A549 (cell line): ENCODE measurements around the gene NKAIN2. TPM values are rescaled to one million over a fixed set of nuclear protein-coding genes. Genes with fewer than 3 reads are reported as not detected.

ENCODE experiments used
- ATAC-seq, 2 experiments: fragments of 200-7000 bp in 1 of 2; fragments of >200 bp in 1 of 2; cut with Nextera tagmentation in 1 of 2; cut with Tn5 transposase in 1 of 2; 3 replicates each; pipeline versions ENCODE4 v1.8.0 to v1.9.1; 2018 to 2020; ENCODE audit warnings: mild to moderate bottlenecking in 1 of 2, moderate library complexity in 1 of 2
- CTCF ChIA-PET: fragments of 300-600 bp; sonication (Branson Sonifier 250); formaldehyde crosslinking; extraction: SDS; loops from one replicate; lab custom pipeline; 2021; ENCODE audit warnings: antibody characterized with exemption, inconsistent platforms; lab: Yijun Ruan, JAX
- POLR2A ChIA-PET: fragments of 350-600 bp; formaldehyde crosslinking; extraction: SDS; loops from one replicate; lab custom pipeline; 2021; ENCODE audit warnings: antibody characterized with exemption, inconsistent platforms; lab: Yijun Ruan, JAX
- DNase-seq, 2 experiments: peaks; one replicate each; pipeline versions ENCODE4 v3.0.0 to v3.0.0-alpha.2; 2011 to 2016; ENCODE audit warnings: low read depth in 1 of 2, low spot score in 1 of 2
- FAIRE-seq: peaks from 2 replicates; lab custom pipeline; 2011; peaks lifted over from hg19 to GRCh38; lab: Jason Lieb, UNC
- H3K27ac ChIP-seq, 2 experiments: fragments of >200 bp; sonication (Bioruptor Twin); formaldehyde crosslinking; 3 replicates each; pipeline ENCODE4 v1.5.1; 2016 to 2017
- H3K4me1 ChIP-seq: fragments of >200 bp; sonication (Bioruptor Twin); formaldehyde crosslinking; 3 replicates; pipeline ENCODE4 v1.6.1; 2016
- H3K4me2 ChIP-seq: fragments of >200 bp; sonication (Bioruptor Twin); formaldehyde crosslinking; 3 replicates; pipeline ENCODE4 v1.6.1; 2016
- H3K4me3 ChIP-seq: fragments of >200 bp; sonication (Bioruptor Twin); formaldehyde crosslinking; 3 replicates; pipeline ENCODE4 v1.5.1; 2016
- H3K9me3 ChIP-seq: fragments of >200 bp; sonication (Bioruptor Twin); formaldehyde crosslinking; 3 replicates; pipeline ENCODE4 v1.6.1; 2016
- BHLHE40 ChIP-seq: IDR thresholded peaks from 2 replicates; pipeline ENCODE4 v1.6.1; 2012; ENCODE audit warnings: low read depth, low read length, inconsistent platforms
- CBX2 ChIP-seq: fragments of 200-600 bp; sonication (generic); IDR thresholded peaks from 2 replicates; pipeline ENCODE4 v1.6.1; 2016; ENCODE audit warnings: low read depth, mild to moderate bottlenecking, borderline replicate concordance
- CEBPB ChIP-seq, 2 experiments: fragments of >200 bp in 1 of 2; sonication (Bioruptor Twin) in 1 of 2; formaldehyde crosslinking in 1 of 2; IDR thresholded peaks; 2 replicates each; pipeline ENCODE4 v1.6.1; 2012 to 2016
- CHD4 ChIP-seq: fragments of 200-600 bp; sonication (generic); IDR thresholded peaks from 2 replicates; pipeline ENCODE4 v1.6.1; 2016; ENCODE audit warnings: antibody characterized with exemption, mild to moderate bottlenecking, borderline replicate concordance
- EHMT2 ChIP-seq: fragments of 200-600 bp; sonication (generic); IDR thresholded peaks from 2 replicates; pipeline ENCODE4 v1.6.1; 2016; ENCODE audit warnings: antibody characterized with exemption, low read depth, mild to moderate bottlenecking, moderate library complexity
- EP300 ChIP-seq, 2 experiments: fragments of >200 bp; sonication (Bioruptor Twin); formaldehyde crosslinking; IDR thresholded peaks; 2 replicates in 1 of 2; 3 replicates in 1 of 2; pipeline ENCODE4 v1.6.1; 2016 to 2017
- ESRRA ChIP-seq: fragments of 150-350 bp; IDR thresholded peaks from 2 replicates; pipeline ENCODE4 v1.6.1; 2014; ENCODE audit warnings: mild to moderate bottlenecking, low read length, borderline replicate concordance
- FOXS1 ChIP-seq: fragments of 250-450 bp; sonication (Bioruptor Pico); IDR thresholded peaks from 2 replicates; pipeline ENCODE4 v1.5.0; 2020; ENCODE audit warnings: mild to moderate bottlenecking, moderate library complexity
- GATA3 ChIP-seq: IDR thresholded peaks from 2 replicates; pipeline ENCODE4 v1.6.1; 2012; ENCODE audit warnings: borderline replicate concordance
- KDM1A ChIP-seq: fragments of 200-600 bp; sonication (generic); IDR thresholded peaks from 2 replicates; pipeline ENCODE4 v1.6.1; 2016; ENCODE audit warnings: low read depth, mild to moderate bottlenecking
- MAZ ChIP-seq: fragments of 150-350 bp; IDR thresholded peaks from 2 replicates; pipeline ENCODE4 v1.6.1; 2014; ENCODE audit warnings: antibody characterized with exemption, low read depth, low read length, borderline replicate concordance
- NFE2L2 ChIP-seq: fragments of 150-350 bp; conservative IDR thresholded peaks from 2 replicates; pipeline ENCODE4 v1.6.1; 2014; ENCODE audit warnings: low read length
- NPAS2 ChIP-seq: fragments of 250-450 bp; sonication (Bioruptor Pico); IDR thresholded peaks from 2 replicates; pipeline ENCODE4 v1.8.0; 2022; ENCODE audit warnings: mild to moderate bottlenecking, moderate library complexity, borderline replicate concordance
- NR3C1 ChIP-seq: fragments of >200 bp; sonication (Bioruptor Twin); formaldehyde crosslinking; IDR thresholded peaks from 3 replicates; pipeline ENCODE4 v1.6.1; 2017
- POLR2AphosphoS2 ChIP-seq: conservative IDR thresholded peaks from 2 replicates; pipeline ENCODE4 v1.6.1; 2012; ENCODE audit warnings: low read length, improper control_type of control experiment, inconsistent platforms
- RARB ChIP-seq: fragments of 250-450 bp; sonication (Bioruptor Pico); IDR thresholded peaks from 2 replicates; pipeline ENCODE4 v1.8.0; 2021; ENCODE audit warnings: mild to moderate bottlenecking, moderate library complexity
- RCOR1 ChIP-seq: fragments of 150-350 bp; IDR thresholded peaks from 2 replicates; pipeline ENCODE4 v1.6.1; 2014; ENCODE audit warnings: antibody characterized with exemption, low read length, low read depth
- RFX5 ChIP-seq: fragments of 450-650 bp; IDR thresholded peaks from 2 replicates; pipeline ENCODE4 v1.7.1; 2014; ENCODE audit warnings: antibody characterized with exemption, mild to moderate bottlenecking, moderate library complexity
- TFCP2L1 ChIP-seq: fragments of 250-450 bp; sonication (Bioruptor Pico); IDR thresholded peaks from 2 replicates; pipeline ENCODE4 v1.5.0; 2021; ENCODE audit warnings: mild to moderate bottlenecking
- ZFP36 ChIP-seq: fragments of 450-650 bp; IDR thresholded peaks from 2 replicates; pipeline ENCODE4 v1.6.1; 2014; ENCODE audit warnings: borderline replicate concordance; ENCODE audit not compliant: partially characterized antibody
- WGBS: methylation state at CpG from one replicate; pipeline ENCODE4 v1.1.6; 2017; ENCODE audit errors: missing lambda C conversion rate; 5-methylcytosine and 5-hydroxymethylcytosine counted together
- polyA plus RNA-seq, 4 experiments: library from polyadenylated mRNA; depleted of rRNA in 3 of 4; stranded (reverse); fragments of >200 nt; fragmentation: RNase III in 1 of 4; extraction: RNeasy Plus Mini Kit Qiagen cat#74134 plus additional on column Dnase treatment in 1 of 4; gene quantifications; 2 replicates in 3 of 4; 3 replicates in 1 of 4; pipeline ENCODE4 v1.2.3, GENCODE V29; 2011 to 2017
- TF ChIP-seq, protein P1 (sequence below): fragments of >200 bp; sonication (Bioruptor Twin); formaldehyde crosslinking; IDR thresholded peaks from 2 replicates; pipeline ENCODE4 v1.6.1; 2016
- TF ChIP-seq, protein P2 (sequence below): fragments of >200 bp; sonication (Bioruptor Twin); formaldehyde crosslinking; IDR thresholded peaks from 3 replicates; pipeline ENCODE4 v1.6.1; 2016
- TF ChIP-seq, protein P3 (sequence below): IDR thresholded peaks from 2 replicates; pipeline ENCODE4 v1.6.1; 2012
- TF ChIP-seq, protein P4 (sequence below): fragments of 200-600 bp; sonication (generic); IDR thresholded peaks from 2 replicates; pipeline ENCODE4 v1.6.1; 2016; ENCODE audit warnings: antibody characterized with exemption, mild to moderate bottlenecking, moderate library complexity
- TF ChIP-seq, protein P5 (sequence below): IDR thresholded peaks from 2 replicates; pipeline ENCODE4 v1.6.1; 2012

The NKAIN2 gene
- polyA plus RNA-seq, 2 of the 4 experiments (the other 2 are of a cell fraction) = not detected

DNA sequence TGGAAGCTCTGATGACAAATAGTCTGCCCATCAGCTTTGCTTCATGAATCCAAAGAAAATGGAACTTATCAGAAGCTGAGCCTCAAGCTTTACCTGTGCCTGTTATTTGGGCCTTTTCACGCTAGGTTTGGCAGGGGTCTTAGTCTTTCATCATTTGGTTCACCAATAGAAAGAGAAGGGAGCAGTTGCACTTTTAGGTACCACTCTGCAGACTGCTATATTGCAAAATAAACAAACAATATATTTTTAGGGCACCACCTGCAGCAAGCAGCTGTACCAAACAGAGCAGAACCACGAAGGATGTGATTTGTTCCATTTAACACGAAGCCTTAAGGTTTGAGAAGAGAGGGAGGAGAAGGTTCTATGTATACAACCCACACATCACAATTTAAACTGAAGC is 867.1 kb downstream of the NKAIN2 start:
- no peaks in the 10 kb centered on the region for H3K4me1 ChIP-seq
- ChIA-PET POLR2A (no interaction called here), CTCF (no interaction called here)
- DNase-seq (no peak), FAIRE-seq (no peak), ATAC-seq (no peak)
- H3K9me3 ChIP-seq = no peaks in the 10 kb centered on the region
- no peak overlapping the region for H3K4me2 ChIP-seq
- WGBS = 4% methylated on average over 3 of the region's 3 CpGs
- no peak overlapping the region for H3K4me3 ChIP-seq
- TF ChIP-seq, protein P1, sequence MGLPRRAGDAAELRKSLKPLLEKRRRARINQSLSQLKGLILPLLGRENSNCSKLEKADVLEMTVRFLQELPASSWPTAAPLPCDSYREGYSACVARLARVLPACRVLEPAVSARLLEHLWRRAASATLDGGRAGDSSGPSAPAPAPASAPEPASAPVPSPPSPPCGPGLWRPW = no peak
- no peak overlapping the region for H3K27ac ChIP-seq

DNA sequence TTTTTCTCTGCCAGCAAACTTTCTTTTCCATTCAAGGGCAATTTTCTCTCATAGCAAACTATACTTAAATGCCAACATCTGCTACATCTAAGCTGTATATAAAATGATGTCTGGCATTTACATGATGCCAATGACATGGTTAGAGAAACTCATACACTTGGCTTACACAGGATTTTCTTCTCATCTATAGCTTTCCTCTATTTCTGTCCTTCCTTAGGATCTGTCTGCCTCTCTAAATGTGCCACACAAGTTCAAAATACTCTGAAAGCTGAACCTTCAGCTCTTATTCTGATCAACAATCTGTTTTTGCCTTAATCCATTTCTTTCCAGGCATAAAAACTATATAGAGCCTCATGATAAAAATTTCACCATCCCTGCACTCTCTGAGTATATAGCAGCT is 867.7 kb downstream of the NKAIN2 start:
- ATAC-seq (no peak), FAIRE-seq (no peak), DNase-seq (no peak)
- Histone ChIP-seq H3K4me2 (no peak overlapping the region), H3K9me3 (no peaks in the 10 kb centered on the region)
- ChIA-PET CTCF (no interaction called here), POLR2A (no interaction called here)
- TF ChIP-seq CHD4 = no peak
- no peak for TF ChIP-seq EP300 (IDR thresholded peaks at IDR 0.05)
- TF ChIP-seq, protein P2, sequence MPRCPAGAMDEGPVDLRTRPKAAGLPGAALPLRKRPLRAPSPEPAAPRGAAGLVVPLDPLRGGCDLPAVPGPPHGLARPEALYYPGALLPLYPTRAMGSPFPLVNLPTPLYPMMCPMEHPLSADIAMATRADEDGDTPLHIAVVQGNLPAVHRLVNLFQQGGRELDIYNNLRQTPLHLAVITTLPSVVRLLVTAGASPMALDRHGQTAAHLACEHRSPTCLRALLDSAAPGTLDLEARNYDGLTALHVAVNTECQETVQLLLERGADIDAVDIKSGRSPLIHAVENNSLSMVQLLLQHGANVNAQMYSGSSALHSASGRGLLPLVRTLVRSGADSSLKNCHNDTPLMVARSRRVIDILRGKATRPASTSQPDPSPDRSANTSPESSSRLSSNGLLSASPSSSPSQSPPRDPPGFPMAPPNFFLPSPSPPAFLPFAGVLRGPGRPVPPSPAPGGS = no peak
- TF ChIP-seq NPAS2 = no peak
- TF ChIP-seq ZFP36 = no peak
- TF ChIP-seq CEBPB (IDR thresholded peaks at IDR 0.05) = no peak
- TF ChIP-seq NFE2L2 = no peak
- no peak for TF ChIP-seq TFCP2L1
- no peak for TF ChIP-seq MAZ
- no peak for TF ChIP-seq GATA3
- TF ChIP-seq POLR2AphosphoS2 = no peak
- TF ChIP-seq CBX2 = no peak
- TF ChIP-seq, protein P3, sequence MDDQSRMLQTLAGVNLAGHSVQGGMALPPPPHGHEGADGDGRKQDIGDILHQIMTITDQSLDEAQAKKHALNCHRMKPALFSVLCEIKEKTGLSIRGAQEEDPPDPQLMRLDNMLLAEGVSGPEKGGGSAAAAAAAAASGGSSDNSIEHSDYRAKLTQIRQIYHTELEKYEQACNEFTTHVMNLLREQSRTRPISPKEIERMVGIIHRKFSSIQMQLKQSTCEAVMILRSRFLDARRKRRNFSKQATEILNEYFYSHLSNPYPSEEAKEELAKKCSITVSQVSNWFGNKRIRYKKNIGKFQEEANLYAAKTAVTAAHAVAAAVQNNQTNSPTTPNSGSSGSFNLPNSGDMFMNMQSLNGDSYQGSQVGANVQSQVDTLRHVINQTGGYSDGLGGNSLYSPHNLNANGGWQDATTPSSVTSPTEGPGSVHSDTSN = no peak
- TF ChIP-seq NR3C1 = no peak
- no peak for TF ChIP-seq RFX5
- no peak for TF ChIP-seq RCOR1
- TF ChIP-seq, protein P1 = no peak
- TF ChIP-seq, protein P4, sequence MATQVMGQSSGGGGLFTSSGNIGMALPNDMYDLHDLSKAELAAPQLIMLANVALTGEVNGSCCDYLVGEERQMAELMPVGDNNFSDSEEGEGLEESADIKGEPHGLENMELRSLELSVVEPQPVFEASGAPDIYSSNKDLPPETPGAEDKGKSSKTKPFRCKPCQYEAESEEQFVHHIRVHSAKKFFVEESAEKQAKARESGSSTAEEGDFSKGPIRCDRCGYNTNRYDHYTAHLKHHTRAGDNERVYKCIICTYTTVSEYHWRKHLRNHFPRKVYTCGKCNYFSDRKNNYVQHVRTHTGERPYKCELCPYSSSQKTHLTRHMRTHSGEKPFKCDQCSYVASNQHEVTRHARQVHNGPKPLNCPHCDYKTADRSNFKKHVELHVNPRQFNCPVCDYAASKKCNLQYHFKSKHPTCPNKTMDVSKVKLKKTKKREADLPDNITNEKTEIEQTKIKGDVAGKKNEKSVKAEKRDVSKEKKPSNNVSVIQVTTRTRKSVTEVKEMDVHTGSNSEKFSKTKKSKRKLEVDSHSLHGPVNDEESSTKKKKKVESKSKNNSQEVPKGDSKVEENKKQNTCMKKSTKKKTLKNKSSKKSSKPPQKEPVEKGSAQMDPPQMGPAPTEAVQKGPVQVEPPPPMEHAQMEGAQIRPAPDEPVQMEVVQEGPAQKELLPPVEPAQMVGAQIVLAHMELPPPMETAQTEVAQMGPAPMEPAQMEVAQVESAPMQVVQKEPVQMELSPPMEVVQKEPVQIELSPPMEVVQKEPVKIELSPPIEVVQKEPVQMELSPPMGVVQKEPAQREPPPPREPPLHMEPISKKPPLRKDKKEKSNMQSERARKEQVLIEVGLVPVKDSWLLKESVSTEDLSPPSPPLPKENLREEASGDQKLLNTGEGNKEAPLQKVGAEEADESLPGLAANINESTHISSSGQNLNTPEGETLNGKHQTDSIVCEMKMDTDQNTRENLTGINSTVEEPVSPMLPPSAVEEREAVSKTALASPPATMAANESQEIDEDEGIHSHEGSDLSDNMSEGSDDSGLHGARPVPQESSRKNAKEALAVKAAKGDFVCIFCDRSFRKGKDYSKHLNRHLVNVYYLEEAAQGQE = no peak
- TF ChIP-seq, all 56 proteins: peak for 0
- no peak overlapping the region for H3K4me3 ChIP-seq
- no peaks in the 10 kb centered on the region for H3K4me1 ChIP-seq
- no peak overlapping the region for H3K27ac ChIP-seq

DNA sequence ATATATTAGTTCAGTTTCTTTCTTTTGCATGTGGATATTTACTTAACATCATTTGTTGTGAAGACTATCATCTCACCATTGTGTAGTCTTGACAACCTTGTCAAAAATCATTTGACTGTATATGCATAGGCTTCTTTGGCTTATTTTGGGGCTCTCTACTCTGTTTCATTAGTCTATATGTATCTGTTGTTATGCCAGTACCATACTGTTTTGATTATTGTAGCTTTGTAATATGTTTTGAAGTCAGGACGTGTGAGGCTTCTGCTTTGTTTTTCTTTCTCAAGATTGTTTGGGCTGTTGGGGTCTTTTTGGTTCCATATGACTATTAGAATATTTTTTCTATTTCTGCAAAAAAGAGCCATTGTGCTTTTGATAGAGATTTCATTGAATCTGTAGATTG is 870.4 kb downstream of the NKAIN2 start:
- H3K4me3 ChIP-seq = no peak overlapping the region
- no peak for DNase-seq
- H3K4me2 ChIP-seq = no peak overlapping the region
- CTCF ChIA-PET = no interaction called here
- no peak for FAIRE-seq
- POLR2A ChIA-PET = no interaction called here
- H3K27ac ChIP-seq = no peak overlapping the region
- no peak for ATAC-seq
- H3K4me1 ChIP-seq = no peaks in the 10 kb centered on the region
- H3K9me3 ChIP-seq = no peaks in the 10 kb centered on the region
- 4% methylated on average over 1 of the region's 1 CpG for WGBS
- TF ChIP-seq EHMT2 (no peak), KDM1A (no peak), NPAS2 (no peak), RARB (CRISPR knock-in tag) (no peak), FOXS1 (CRISPR knock-in tag) (no peak), ESRRA (no peak), CEBPB (IDR thresholded peaks at IDR 0.05) (no peak), MAZ (no peak), BHLHE40 (no peak)
- TF ChIP-seq, protein P4 = no peak
- TF ChIP-seq, protein P5, sequence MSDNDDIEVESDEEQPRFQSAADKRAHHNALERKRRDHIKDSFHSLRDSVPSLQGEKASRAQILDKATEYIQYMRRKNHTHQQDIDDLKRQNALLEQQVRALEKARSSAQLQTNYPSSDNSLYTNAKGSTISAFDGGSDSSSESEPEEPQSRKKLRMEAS = no peak
